Forelimb muscle (tissue), 1 donor: ENCODE data around the gene MRFAP1L1. TPM values are rescaled to one million over a fixed set of nuclear protein-coding genes. Genes with fewer than 3 reads are reported as not detected.
"Not testable (repeated sequence)": the region's sequence is repeated elsewhere in the genome, so short reads cannot be mapped to it uniquely, and the experiment has no call there.

Experiments
- DNase-seq: peaks from one replicate; pipeline ENCODE4 v3.0.0-alpha.2; 2013; ENCODE audit warnings: low read depth
- polyA plus RNA-seq: library from polyadenylated mRNA; unstranded; fragments of 120-200 nt; gene quantifications from one replicate; pipeline ENCODE4 v1.2.1, GENCODE V29; 2013; ENCODE audit not compliant: insufficient read length

Gene MRFAP1L1
- polyA plus RNA-seq, 1 donor = 50.2 TPM

GRCh38 chr4:6734165-6734786 lies 24.6 kb upstream of the MRFAP1L1 start:
- DNase-seq = no peak

GRCh38 chr4:6733358-6734164 lies 23.9 kb upstream of the MRFAP1L1 start:
- no peak for DNase-seq

GRCh38 chr4:6732441-6733357 lies 23.0 kb upstream of the MRFAP1L1 start:
- no peak for DNase-seq

- DNase-seq = no peak
Observed at GRCh38 chr4:6731780-6732179, 22.1 kb upstream of the MRFAP1L1 start.

GRCh38 chr4:6731318-6731675 lies 21.6 kb upstream of the MRFAP1L1 start:
- DNase-seq = no peak

GRCh38 chr4:6730603-6731317 lies 21.1 kb upstream of the MRFAP1L1 start:
- DNase-seq = no peak

- DNase-seq = no peak
Observed at GRCh38 chr4:6728320-6729029, 18.8 kb upstream of the MRFAP1L1 start.

- DNase-seq = no peak
Observed at GRCh38 chr4:6727943-6728250, 18.2 kb upstream of the MRFAP1L1 start.

GRCh38 chr4:6727081-6727942 lies 17.6 kb upstream of the MRFAP1L1 start:
- no peak for DNase-seq

GRCh38 chr4:6725427-6725961 lies 15.8 kb upstream of the MRFAP1L1 start:
- not testable (repeated sequence) for DNase-seq

- no peak for DNase-seq
Observed at GRCh38 chr4:6724421-6725111, 14.9 kb upstream of the MRFAP1L1 start.

GRCh38 chr4:6723851-6724250 lies 14.2 kb upstream of the MRFAP1L1 start:
- no peak for DNase-seq

GRCh38 chr4:6722891-6723290 lies 13.2 kb upstream of the MRFAP1L1 start:
- DNase-seq = no peak

- no peak for DNase-seq
Observed at GRCh38 chr4:6721121-6721520, 11.5 kb upstream of the MRFAP1L1 start.

- no peak for DNase-seq
Observed at GRCh38 chr4:6720202-6720699, 10.6 kb upstream of the MRFAP1L1 start.

GRCh38 chr4:6719611-6720179 lies 10.0 kb upstream of the MRFAP1L1 start:
- DNase-seq = no peak

GRCh38 chr4:6718932-6719610 lies 9.4 kb upstream of the MRFAP1L1 start:
- DNase-seq = no peak

GRCh38 chr4:6716958-6717655 lies 7.4 kb upstream of the MRFAP1L1 start:
- DNase-seq = no peak
